Calu3 (cell line): ENCODE results near the gene NTNG1. TPM values are rescaled to one million over a fixed set of nuclear protein-coding genes. Genes with fewer than 3 reads are reported as not detected.

Experiments used
- BruUV-seq: library from RNA; stranded (reverse); fragments of 400-500 nt; replicated peaks from 2 replicates; lab custom pipeline; 2021; lab: Mats Ljungman, UMichigan
- CTCF ChIA-PET: fragments of 300-600 bp; sonication (Branson Sonifier 250); formaldehyde crosslinking; loops from one replicate; lab custom pipeline; 2022; ENCODE audit warnings: antibody characterized with exemption; lab: Charles Lee
- DNase-seq: peaks from one replicate; pipeline ENCODE4 v3.0.0; 2022
- H3K27ac Mint-ChIP-seq: one replicate; pipeline ENCODE4 v1.8.0; 2022; ENCODE audit warnings: mixed read lengths; ENCODE audit not compliant: unreplicated experiment
- H3K27me3 Mint-ChIP-seq: one replicate; pipeline ENCODE4 v1.8.0; 2022; ENCODE audit warnings: mixed read lengths; ENCODE audit not compliant: unreplicated experiment
- H3K36me3 Mint-ChIP-seq: one replicate; pipeline ENCODE4 v1.8.0; 2022; ENCODE audit warnings: mild to moderate bottlenecking, moderate library complexity, mixed read lengths; ENCODE audit not compliant: insufficient read depth, unreplicated experiment
- H3K4me1 Mint-ChIP-seq: one replicate; pipeline ENCODE4 v1.8.0; 2022; ENCODE audit warnings: mild to moderate bottlenecking, low read depth, mixed read lengths; ENCODE audit not compliant: unreplicated experiment
- H3K4me3 Mint-ChIP-seq: one replicate; pipeline ENCODE4 v1.8.0; 2022; ENCODE audit warnings: mild to moderate bottlenecking, low read depth, moderate library complexity, mixed read lengths; ENCODE audit not compliant: unreplicated experiment
- H3K9me3 Mint-ChIP-seq: one replicate; pipeline ENCODE4 v1.8.0; 2022; ENCODE audit warnings: low read depth, mixed read lengths; ENCODE audit not compliant: unreplicated experiment
- intact Hi-C: fragments of 100-400 bp; cut with micrococcal nuclease; formaldehyde crosslinking; loops from one replicate; pipeline ENCODE4 v1.10.0; 2022; ENCODE audit not compliant: unreplicated experiment
- total RNA-seq: library from RNA; stranded (reverse); gene quantifications from 2 replicates; pipeline ENCODE4 v1.2.3, GENCODE V29; 2022
- TF ChIP-seq, protein P1 (sequence below): fragments of 200-600 bp; IDR thresholded peaks from one replicate; pipeline ENCODE4 v1.8.0; 2022; ENCODE audit warnings: antibody characterized with exemption; ENCODE audit not compliant: unreplicated experiment

Gene NTNG1
- total RNA-seq, 1 experiment from 2014 or later = 2.6 TPM

DNA sequence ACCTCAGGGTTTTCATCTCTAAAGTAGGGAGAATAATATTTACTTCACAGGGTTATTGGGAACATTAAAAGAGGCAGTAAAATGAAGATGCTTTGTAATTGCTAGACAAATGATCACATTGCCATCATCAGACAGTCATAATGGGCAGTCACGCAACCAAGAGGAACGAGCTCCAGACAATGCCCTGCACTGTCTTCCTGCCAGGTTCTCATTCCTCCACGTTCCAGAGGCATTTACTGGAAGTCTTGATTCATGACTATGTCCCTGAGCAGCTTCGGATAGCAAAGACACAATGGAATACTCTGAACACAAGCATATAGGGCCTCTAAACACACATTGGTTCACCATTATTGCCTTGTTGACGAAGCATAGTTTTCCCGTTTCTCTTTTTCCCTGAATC lies 389.7 kb downstream of the NTNG1 start:
- no peak for DNase-seq
- no peaks in the 10 kb centered on the region for H3K4me1 Mint-ChIP-seq
- TF ChIP-seq, protein P1, sequence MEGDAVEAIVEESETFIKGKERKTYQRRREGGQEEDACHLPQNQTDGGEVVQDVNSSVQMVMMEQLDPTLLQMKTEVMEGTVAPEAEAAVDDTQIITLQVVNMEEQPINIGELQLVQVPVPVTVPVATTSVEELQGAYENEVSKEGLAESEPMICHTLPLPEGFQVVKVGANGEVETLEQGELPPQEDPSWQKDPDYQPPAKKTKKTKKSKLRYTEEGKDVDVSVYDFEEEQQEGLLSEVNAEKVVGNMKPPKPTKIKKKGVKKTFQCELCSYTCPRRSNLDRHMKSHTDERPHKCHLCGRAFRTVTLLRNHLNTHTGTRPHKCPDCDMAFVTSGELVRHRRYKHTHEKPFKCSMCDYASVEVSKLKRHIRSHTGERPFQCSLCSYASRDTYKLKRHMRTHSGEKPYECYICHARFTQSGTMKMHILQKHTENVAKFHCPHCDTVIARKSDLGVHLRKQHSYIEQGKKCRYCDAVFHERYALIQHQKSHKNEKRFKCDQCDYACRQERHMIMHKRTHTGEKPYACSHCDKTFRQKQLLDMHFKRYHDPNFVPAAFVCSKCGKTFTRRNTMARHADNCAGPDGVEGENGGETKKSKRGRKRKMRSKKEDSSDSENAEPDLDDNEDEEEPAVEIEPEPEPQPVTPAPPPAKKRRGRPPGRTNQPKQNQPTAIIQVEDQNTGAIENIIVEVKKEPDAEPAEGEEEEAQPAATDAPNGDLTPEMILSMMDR = no peak
- H3K36me3 Mint-ChIP-seq = no peaks in the 10 kb centered on the region
- H3K9me3 Mint-ChIP-seq = no peaks in the 10 kb centered on the region
- no TSS peak for BruUV-seq
- no peaks in the 10 kb centered on the region for H3K27me3 Mint-ChIP-seq
- CTCF ChIA-PET = no interaction called here
- no peak overlapping the region for H3K4me3 Mint-ChIP-seq
- H3K27ac Mint-ChIP-seq = no peak overlapping the region
- intact Hi-C loops = no loop called here

GRCh38 chr1:107531065-107531908 lies 390.4 kb downstream of the NTNG1 start:
- DNase-seq = no peak
- CTCF ChIA-PET = no interaction called here
- Mint-ChIP-seq H3K9me3 (no peaks in the 10 kb centered on the region), H3K4me1 (no peaks in the 10 kb centered on the region), H3K27ac (no peak overlapping the region), H3K36me3 (no peaks in the 10 kb centered on the region), H3K27me3 (no peaks in the 10 kb centered on the region), H3K4me3 (no peak overlapping the region)
- intact Hi-C loops = no loop called here
- no TSS peak for BruUV-seq
- TF ChIP-seq, protein P1 = no peak

- no peak overlapping the region for H3K27ac Mint-ChIP-seq
- TF ChIP-seq, protein P1 = no peak
- CTCF ChIA-PET = no interaction called here
- BruUV-seq = no TSS peak
- no peaks in the 10 kb centered on the region for H3K36me3 Mint-ChIP-seq
- no peak for DNase-seq
- intact Hi-C loops = no loop called here
- H3K27me3 Mint-ChIP-seq = no peaks in the 10 kb centered on the region
- no peaks in the 10 kb centered on the region for H3K4me1 Mint-ChIP-seq
- no peaks in the 10 kb centered on the region for H3K9me3 Mint-ChIP-seq
- no peak overlapping the region for H3K4me3 Mint-ChIP-seq
Measured at GRCh38 chr1:107532318-107532717, 391.5 kb downstream of the NTNG1 start.

Other genes with a start within 250 kb of the NTNG1 start
- 15.4 and 20.9 TPM in 2 replicates for gene PRMT6, start 84.4 kb upstream of the NTNG1 start, total RNA-seq